SU-DHL-6 (cell line): Measurements from ENCODE around the gene KLRB1.
"Not testable (repeated sequence)": the region's sequence is repeated elsewhere in the genome, so short reads cannot be mapped to it uniquely, and the experiment has no call there.

Source experiments
- H2AFZ ChIP-seq: fragments of 200-600 bp; sonication (generic); 2 replicates; pipeline ENCODE4 v1.6.1; 2014; ENCODE audit warnings: low read depth, mild to moderate bottlenecking, moderate library complexity, mixed read lengths, antibody characterized with exemption, low read length; ENCODE audit not compliant: severe bottlenecking
- H3F3A ChIP-seq: fragments of 200-600 bp; shearing (Covaris generic); 2 replicates; pipeline ENCODE4 v1.6.0; 2016; ENCODE audit warnings: antibody characterized with exemption, mild to moderate bottlenecking; ENCODE audit not compliant: insufficient read depth
- H3K27ac ChIP-seq: fragments of 200-600 bp; sonication (generic); 2 replicates; pipeline ENCODE4 v1.5.1; 2016; ENCODE audit warnings: low read depth, mild to moderate bottlenecking, low read length, moderate library complexity, mixed read lengths
- H3K27me3 ChIP-seq: fragments of 200-600 bp; sonication (generic), shearing (Covaris generic); 2 replicates; pipeline ENCODE4 v1.6.0; 2014; ENCODE audit warnings: mild to moderate bottlenecking, low read length
- H3K36me3 ChIP-seq: fragments of 200-600 bp; sonication (generic); 2 replicates; pipeline ENCODE4 v1.6.1; 2014; ENCODE audit warnings: mild to moderate bottlenecking, low read length, mixed read lengths
- H3K4me2 ChIP-seq: fragments of 300-600, 200-600 bp; shearing (Covaris generic), sonication (generic); 2 replicates; pipeline ENCODE4 v1.6.0; 2014; ENCODE audit warnings: low read length, low read depth, mild to moderate bottlenecking; ENCODE audit not compliant: poor library complexity, severe bottlenecking
- H3K4me3 ChIP-seq: fragments of 200-600 bp; sonication (generic); 2 replicates; pipeline ENCODE4 v1.5.1; 2014; ENCODE audit warnings: antibody characterized with exemption, low read length, mild to moderate bottlenecking, mixed read lengths; ENCODE audit not compliant: insufficient read depth, poor library complexity, severe bottlenecking
- H3K79me2 ChIP-seq: fragments of 200-600 bp; sonication (generic); 2 replicates; pipeline ENCODE4 v1.6.1; 2014; ENCODE audit warnings: mild to moderate bottlenecking, low read length, moderate library complexity; ENCODE audit not compliant: insufficient read depth
- H3K9ac ChIP-seq: fragments of 200-600 bp; sonication (generic); 2 replicates; pipeline ENCODE4 v1.7.0; 2014; ENCODE audit warnings: mild to moderate bottlenecking, low read length
- H3K9me2 ChIP-seq: fragments of 200-600 bp; sonication (generic); replicated peaks from 2 replicates; pipeline ENCODE4 v1.6.1; 2014; ENCODE audit warnings: low read length; ENCODE audit not compliant: insufficient read depth
- H3K9me3 ChIP-seq: fragments of 200-600 bp; sonication (generic); 2 replicates; pipeline ENCODE4 v1.6.1; 2014; ENCODE audit warnings: low read length, mixed read lengths; ENCODE audit not compliant: insufficient read depth
- H4K20me1 ChIP-seq: fragments of 200-600 bp; sonication (generic); 2 replicates; pipeline ENCODE4 v1.6.1; 2014; ENCODE audit warnings: low read depth, mild to moderate bottlenecking, antibody characterized with exemption, low read length, moderate library complexity, mixed read lengths
- EZH2phosphoT487 ChIP-seq: fragments of 200-600 bp; sonication (generic), shearing (Covaris generic); conservative IDR thresholded peaks from 2 replicates; pipeline ENCODE4 v1.6.1; 2018; ENCODE audit warnings: mild to moderate bottlenecking, antibody characterized with exemption, low read length, moderate library complexity, mixed read lengths
- TF ChIP-seq, protein P1 (sequence below): fragments of 200-600 bp; sonication (generic); IDR thresholded peaks from one replicate; pipeline ENCODE4 v1.5.1; 2017; ENCODE audit warnings: antibody characterized with exemption, mild to moderate bottlenecking, low read length, moderate library complexity; ENCODE audit not compliant: insufficient read depth, poor library complexity, severe bottlenecking

The KLRB1 gene

DNA sequence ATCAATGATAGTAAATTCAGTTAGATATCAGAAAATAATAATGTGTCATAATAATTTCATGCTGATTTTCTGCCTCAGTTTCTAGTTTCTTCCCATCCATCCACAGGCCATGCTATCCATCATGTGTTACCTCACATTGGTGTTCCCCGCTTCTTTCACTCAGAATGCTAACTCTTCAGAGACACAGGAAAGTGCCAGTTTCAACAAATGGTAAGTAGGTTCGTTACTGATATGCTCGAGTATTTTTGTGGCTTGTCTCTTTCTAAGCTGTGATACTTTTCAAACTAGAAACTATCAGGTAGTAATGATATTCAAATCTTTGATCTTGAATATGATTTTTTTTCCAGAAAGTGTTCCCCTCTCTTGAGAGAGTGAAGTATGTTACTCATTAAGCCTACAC, 1.5 kb downstream of the KLRB1 start:
- no peak overlapping the region for H2AFZ ChIP-seq
- no peaks in the 10 kb centered on the region for H4K20me1 ChIP-seq
- no peak overlapping the region for H3K27ac ChIP-seq
- no peaks in the 10 kb centered on the region for H3F3A ChIP-seq
- H3K4me2 ChIP-seq, result no peak overlapping the region
- no peaks in the 10 kb centered on the region for H3K9me3 ChIP-seq
- no peaks in the 10 kb centered on the region for H3K36me3 ChIP-seq
- H3K27me3 ChIP-seq, result no peaks in the 10 kb centered on the region
- no peak overlapping the region for H3K9ac ChIP-seq
- H3K9me2 ChIP-seq, result no peaks in the 10 kb centered on the region
- no peaks in the 10 kb centered on the region for H3K79me2 ChIP-seq
- H3K4me3 ChIP-seq, result no peak overlapping the region
- TF ChIP-seq EZH2phosphoT487, result no peak
- TF ChIP-seq, protein P1, sequence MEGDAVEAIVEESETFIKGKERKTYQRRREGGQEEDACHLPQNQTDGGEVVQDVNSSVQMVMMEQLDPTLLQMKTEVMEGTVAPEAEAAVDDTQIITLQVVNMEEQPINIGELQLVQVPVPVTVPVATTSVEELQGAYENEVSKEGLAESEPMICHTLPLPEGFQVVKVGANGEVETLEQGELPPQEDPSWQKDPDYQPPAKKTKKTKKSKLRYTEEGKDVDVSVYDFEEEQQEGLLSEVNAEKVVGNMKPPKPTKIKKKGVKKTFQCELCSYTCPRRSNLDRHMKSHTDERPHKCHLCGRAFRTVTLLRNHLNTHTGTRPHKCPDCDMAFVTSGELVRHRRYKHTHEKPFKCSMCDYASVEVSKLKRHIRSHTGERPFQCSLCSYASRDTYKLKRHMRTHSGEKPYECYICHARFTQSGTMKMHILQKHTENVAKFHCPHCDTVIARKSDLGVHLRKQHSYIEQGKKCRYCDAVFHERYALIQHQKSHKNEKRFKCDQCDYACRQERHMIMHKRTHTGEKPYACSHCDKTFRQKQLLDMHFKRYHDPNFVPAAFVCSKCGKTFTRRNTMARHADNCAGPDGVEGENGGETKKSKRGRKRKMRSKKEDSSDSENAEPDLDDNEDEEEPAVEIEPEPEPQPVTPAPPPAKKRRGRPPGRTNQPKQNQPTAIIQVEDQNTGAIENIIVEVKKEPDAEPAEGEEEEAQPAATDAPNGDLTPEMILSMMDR, result no peak

DNA sequence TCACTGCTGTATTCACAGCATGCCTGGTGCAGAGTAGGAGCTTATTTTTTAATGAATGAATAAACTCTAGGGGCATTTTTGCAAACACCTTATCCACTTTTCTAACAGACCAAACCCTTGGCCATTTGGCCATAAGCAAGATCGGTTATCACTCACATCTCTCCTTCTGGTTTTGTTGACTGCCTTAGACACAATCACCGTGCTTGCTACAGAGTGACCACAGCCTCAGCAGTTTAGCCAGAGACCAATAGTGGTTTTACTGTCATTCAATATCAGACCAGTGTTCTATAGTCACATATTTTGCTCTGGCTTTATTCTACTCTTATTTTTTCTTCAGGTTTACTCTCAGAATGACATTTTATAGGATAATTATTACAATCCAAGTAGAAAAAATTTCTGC, 2.2 kb downstream of the KLRB1 start:
- Histone ChIP-seq H3K27ac (no peak overlapping the region), H4K20me1 (no peaks in the 10 kb centered on the region), H3K79me2 (no peaks in the 10 kb centered on the region), H3K27me3 (no peaks in the 10 kb centered on the region), H2AFZ (no peak overlapping the region), H3K9me3 (no peaks in the 10 kb centered on the region), H3K4me3 (no peak overlapping the region), H3K4me2 (no peak overlapping the region), H3K9ac (no peak overlapping the region), H3F3A (no peaks in the 10 kb centered on the region), H3K36me3 (no peaks in the 10 kb centered on the region), H3K9me2 (no peaks in the 10 kb centered on the region)
- TF ChIP-seq EZH2phosphoT487, result no peak

DNA sequence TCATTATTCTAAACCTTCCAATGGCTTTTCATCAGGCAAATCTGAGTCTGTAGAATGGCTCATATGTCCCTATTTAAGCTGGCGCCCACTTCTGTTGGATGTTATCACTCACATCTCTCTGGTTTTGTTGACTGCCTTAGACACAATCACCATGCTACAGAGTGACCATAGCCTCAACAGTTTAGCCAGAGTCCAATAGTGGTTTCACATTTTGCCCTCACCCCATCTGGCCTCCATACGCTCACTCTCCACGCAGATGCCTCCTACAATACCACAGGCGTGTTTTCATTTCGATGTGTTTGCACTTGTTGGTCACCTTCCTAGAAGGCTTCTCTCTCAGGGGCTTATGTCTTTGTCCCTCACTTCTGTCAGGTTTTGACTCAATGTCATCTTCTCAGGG, 3.4 kb downstream of the KLRB1 start:
- no peak overlapping the region for H3K27ac ChIP-seq
- no peaks in the 10 kb centered on the region for H3F3A ChIP-seq
- TF ChIP-seq EZH2phosphoT487, result no peak
- TF ChIP-seq, protein P1, result no peak
- no peak overlapping the region for H3K9ac ChIP-seq
- no peaks in the 10 kb centered on the region for H3K36me3 ChIP-seq
- H3K79me2 ChIP-seq, result no peaks in the 10 kb centered on the region
- no peaks in the 10 kb centered on the region for H3K27me3 ChIP-seq
- no peaks in the 10 kb centered on the region for H4K20me1 ChIP-seq
- H3K4me2 ChIP-seq, result no peak overlapping the region
- no peaks in the 10 kb centered on the region for H3K9me2 ChIP-seq
- no peak overlapping the region for H3K4me3 ChIP-seq
- H2AFZ ChIP-seq, result no peak overlapping the region
- H3K9me3 ChIP-seq, result no peaks in the 10 kb centered on the region

DNA sequence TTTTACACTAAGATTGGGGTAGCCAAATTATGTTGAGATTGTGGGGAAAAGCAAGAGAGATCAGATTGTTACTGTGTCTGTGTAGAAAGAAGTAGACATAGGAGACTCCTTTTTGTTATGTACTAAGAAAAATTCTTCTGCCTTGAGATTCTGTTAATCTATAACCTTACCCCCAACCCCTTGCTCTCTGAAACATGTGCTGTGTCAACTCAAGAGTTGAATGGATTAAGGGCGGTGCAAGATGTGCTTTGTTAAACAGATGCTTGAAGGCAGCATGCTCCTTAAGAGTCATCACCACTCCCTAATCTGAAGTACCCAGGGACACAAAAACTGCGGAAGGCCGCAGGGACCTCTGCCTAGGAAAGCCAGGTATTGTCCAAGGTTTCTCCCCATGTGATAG, 7.3 kb downstream of the KLRB1 start:
- H3F3A ChIP-seq, H3K79me2 ChIP-seq, H4K20me1 ChIP-seq, H3K4me3 ChIP-seq, H3K27me3 ChIP-seq, H3K9me3 ChIP-seq, H3K9me2 ChIP-seq, H3K4me2 ChIP-seq, H3K36me3 ChIP-seq, H2AFZ ChIP-seq, H3K9ac ChIP-seq, H3K27ac ChIP-seq: not testable (repeated sequence)
